ENCODE results near the gene DMPK. TPM values are rescaled to one million over a fixed set of nuclear protein-coding genes. Genes with fewer than 3 reads are reported as not detected.
"Not testable (repeated sequence)": the region's sequence is repeated elsewhere in the genome, so short reads cannot be mapped to it uniquely, and the experiment has no call there.

Gene DMPK
- total RNA-seq, 1 experiment from 2014 or later: 8.7 TPM

- no peak for DNase-seq (ENCODE audit: low read depth)
These were observed 33.4 kb upstream of the DMPK start for GRCh38 chr19:45815481-45816216.

DNA sequence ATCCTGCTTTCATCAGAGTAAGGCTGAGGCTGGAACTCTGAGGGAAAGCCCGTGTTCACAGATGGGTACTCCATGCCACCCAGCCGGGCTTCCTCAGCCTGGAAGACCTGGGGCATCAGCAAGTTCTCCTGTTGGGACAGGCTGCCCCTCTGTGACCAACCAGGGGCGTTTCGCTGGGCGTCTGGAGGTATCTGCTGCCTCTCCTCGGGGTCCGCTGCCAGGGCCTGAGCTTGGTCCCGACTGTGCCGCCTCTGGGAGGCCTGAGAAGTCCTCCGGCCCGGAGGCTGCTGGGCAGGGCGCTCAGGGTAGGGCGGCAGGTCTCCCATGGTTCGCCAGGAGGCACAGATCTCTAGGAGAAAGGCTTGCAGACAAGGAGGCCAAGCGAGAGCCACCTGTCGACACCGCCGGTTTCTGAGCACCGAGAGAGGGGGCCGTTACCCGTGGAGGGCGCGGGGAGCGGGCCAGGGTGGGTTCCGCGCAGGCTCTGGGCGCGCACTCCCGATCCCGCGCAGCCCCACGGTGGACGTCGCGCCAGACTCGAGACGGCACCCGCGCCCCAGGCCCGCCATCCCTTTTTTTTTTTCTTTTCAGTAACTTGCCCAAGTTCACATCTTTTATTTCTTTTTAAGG is 32.7 kb upstream of the DMPK start, which contains the start of gene RSPH6A:
RSPH6A (minus strand) TSS at position 458 of the 630 bp plus-strand sequence; CDS start at position 326, 132 bp downstream.
- DNase-seq (ENCODE audit: low read depth): no peak

GRCh38 chr19:45814166-45814780 is 32.0 kb upstream of the DMPK start:
- no peak for DNase-seq (ENCODE audit: low read depth)

GRCh38 chr19:45812297-45812696 is 30.0 kb upstream of the DMPK start:
- DNase-seq (ENCODE audit: low read depth): no peak

GRCh38 chr19:45809643-45810159 is 27.4 kb upstream of the DMPK start:
- peak; percentile 43 for DNase-seq (ENCODE audit: low read depth)

DNA sequence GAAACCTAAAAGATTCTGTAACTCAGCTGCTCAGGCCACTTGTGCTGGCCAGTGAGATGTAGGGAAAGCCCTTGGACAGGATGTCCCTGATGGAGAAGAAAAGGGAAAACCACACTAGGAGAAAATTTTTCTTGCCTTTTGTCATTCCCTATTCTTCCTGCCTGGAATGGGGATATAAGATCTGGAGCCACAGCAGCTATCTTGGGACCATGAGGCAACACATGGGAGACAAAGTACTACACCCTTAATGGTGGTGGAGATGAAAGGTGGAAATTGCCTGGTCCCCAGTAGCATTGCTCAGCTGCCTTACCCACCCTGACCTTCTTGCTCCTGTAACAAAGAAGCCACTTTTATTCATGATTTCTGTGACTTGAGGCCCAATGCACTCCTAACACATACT is 23.4 kb upstream of the DMPK start:
- no peak for DNase-seq (ENCODE audit: low read depth)

DNA sequence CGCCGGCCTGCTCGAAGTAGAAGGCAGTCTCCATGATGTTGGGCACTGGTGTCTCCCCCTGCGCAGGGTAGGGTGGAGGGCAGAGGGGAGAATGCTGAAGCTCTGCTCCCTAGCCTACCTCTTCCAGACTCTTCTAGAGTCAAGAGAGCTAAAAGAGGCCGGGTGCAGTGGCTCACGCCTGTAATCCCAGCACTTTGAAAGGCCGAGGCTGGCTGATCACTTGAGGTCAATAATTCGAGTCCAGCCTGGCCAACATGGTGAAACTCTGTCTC is 22.6 kb upstream of the DMPK start:
- DNase-seq (ENCODE audit: low read depth): no peak

- no peak for DNase-seq (ENCODE audit: low read depth)
These were observed 22.1 kb upstream of the DMPK start for GRCh38 chr19:45804140-45804958.

GRCh38 chr19:45801603-45802175 is 19.4 kb upstream of the DMPK start:
- DNase-seq (ENCODE audit: low read depth): no peak

GRCh38 chr19:45800070-45800553 is 17.8 kb upstream of the DMPK start:
- DNase-seq (ENCODE audit: low read depth): peak; percentile 68

- DNase-seq (ENCODE audit: low read depth): not testable (repeated sequence)
These were observed 17.3 kb upstream of the DMPK start for GRCh38 chr19:45799541-45799940.

- DNase-seq (ENCODE audit: low read depth): peak; percentile 73
These were observed 16.8 kb upstream of the DMPK start for GRCh38 chr19:45798995-45799517.

DNA sequence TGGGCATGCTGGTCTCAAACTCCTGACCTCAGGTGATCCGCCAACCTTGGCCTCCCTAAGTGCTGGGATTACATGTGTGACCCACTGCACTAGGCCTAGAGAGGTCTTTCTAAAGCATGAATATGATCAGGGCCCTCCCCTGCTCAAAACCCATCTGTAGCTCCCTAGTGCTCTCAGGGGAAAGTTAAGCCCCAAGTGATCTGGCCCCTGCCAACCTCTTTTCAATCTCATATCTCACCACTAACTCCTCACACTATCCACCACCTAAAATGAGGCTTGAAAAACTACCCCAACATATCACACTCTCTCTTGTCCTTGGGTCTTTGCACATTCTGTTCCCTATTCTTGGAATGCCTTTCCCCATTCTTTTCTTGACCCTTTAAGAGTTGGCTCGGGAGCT is 12.3 kb upstream of the DMPK start:
- no peak for DNase-seq (ENCODE audit: low read depth)

GRCh38 chr19:45793876-45794275 is 11.6 kb upstream of the DMPK start:
- no peak for DNase-seq (ENCODE audit: low read depth)

DNA sequence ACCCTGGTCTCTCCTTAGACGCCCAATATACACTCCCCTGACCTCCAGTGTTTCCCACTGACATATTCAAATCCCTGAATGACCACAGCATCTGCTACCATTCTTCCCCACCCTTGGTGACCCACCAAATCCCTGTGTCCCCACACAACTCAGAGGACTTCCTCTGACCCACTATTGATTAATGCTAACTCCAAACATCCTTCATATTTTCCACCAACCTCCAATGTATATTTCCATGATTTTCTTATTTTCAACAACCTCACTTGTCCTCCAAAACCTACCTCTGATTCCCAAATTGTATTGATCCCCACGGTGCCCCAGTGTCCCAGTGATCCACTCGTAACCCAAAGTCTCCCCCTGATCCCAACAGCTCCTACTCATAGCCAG is 10.9 kb upstream of the DMPK start:
- DNase-seq (ENCODE audit: low read depth): no peak

DNA sequence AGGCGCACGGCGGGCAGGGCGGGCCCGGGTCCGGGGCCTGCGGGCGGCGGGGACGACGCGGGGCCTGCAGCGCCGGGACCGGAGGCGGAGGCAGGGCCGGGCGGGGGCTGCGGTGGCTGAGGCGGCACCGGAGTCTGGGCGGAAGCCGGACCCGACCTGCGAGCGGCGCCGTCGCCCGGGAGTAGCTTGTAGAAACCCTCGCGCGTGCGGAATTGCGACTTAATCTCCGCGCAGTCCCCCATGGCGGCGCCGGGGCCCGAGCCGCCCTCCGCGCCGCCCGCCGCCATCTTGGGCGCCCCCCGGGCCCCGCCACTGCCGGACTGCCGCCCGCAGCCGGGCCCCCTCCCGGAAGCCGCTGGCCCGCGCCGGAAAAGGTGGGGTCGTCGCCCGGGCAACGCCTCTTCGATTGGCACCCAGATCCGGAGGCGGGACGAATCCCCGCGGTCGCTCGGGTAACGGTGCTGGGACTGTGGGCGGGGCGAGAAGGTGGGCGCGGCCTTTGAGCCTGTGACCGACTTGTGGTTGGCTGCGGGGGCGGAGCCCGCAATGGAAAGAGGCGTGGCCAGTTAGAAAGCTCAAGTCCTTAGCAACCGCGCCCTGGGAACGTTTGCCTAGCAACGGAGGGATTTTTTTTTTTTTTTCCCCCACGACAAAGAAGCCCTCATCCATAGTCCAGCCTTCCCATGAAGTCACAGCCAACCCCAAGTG is 10.3 kb upstream of the DMPK start, which contains the start of gene DMWD:
DMWD (minus strand) TSS at position 376 of the 708 bp plus-strand sequence; CDS start at position 287, 89 bp downstream.
- peak; percentile 100 for DNase-seq (ENCODE audit: low read depth)

GRCh38 chr19:45791744-45792469 is 9.6 kb upstream of the DMPK start:
- DNase-seq (ENCODE audit: low read depth): no peak

DNA sequence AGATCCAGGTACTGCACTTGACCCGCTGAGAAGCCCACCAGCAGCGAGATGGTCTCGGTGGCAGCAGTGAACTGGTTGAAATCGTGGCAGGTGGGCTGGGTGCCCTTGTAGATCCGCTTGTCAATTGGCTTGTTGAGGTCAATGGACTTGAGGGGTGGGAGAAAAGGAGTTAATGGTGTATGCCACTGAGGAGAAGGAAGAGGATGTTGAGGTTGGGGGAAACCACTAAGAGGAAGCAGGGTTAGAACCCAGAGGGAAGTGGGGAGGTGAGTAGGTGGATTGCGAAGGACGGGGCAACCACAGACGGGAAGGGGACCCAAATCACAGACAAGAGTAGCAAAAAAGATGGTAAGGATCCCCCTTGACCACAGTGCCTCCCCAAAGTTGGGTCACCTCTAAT is 8.7 kb upstream of the DMPK start:
- no peak for DNase-seq (ENCODE audit: low read depth)

DNA sequence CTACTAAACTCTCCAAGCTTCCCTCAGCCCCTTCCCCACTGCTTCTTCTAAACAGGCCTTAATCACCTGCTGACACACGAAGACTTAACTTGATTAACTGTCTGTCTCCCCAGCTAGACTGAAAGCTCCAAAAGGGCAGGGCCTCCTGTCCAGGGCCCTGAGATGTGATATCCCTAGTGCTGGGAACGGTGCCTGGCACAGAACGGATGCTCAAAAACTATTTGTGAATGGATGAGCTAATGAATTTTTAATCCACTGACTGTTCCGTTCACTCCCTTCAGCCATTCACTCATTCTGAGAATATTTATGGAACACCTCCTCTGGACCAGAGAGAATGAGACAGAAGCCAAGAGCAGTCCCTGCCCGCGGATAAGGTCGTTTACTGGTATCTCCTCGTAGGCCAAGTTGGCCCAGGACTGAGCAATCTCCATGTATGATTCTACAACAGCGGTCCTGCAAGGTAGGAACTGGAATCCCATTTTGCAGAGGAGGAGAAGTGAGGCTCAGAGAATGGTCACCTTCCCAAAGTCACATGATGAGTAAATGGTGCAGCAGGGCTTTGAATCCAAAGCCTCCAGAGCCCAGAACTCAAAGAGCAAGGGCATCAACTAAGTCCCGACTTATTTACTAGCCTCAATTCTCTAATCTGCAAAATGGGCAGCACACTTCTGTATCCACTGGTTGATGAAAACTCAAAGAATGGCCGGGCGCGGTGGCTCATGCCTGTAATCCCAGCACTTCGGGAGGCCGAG is 6.9 kb upstream of the DMPK start:
- no peak for DNase-seq (ENCODE audit: low read depth)
